K562 (cell line): ENCODE measurements around the gene SCAMP2. TPM values are rescaled to one million over a fixed set of nuclear protein-coding genes. Genes with fewer than 3 reads are reported as not detected.

ENCODE experiments used
- DACH1 ChIP-seq: fragments of 450-650 bp; IDR thresholded peaks from 2 replicates; pipeline ENCODE4 v1.6.1; 2018; ENCODE audit not compliant: partially characterized antibody
- DDX20 ChIP-seq: fragments of 450-650 bp; IDR thresholded peaks from 2 replicates; pipeline ENCODE4 v1.6.1; 2016; ENCODE audit warnings: missing genetic modification characterization, low read depth, mild to moderate bottlenecking, missing compliant biosample characterization, moderate library complexity
- ILF3 ChIP-seq: fragments of 450-650 bp; IDR thresholded peaks from 2 replicates; pipeline ENCODE4 v1.6.1; 2018; ENCODE audit warnings: antibody characterized with exemption, mild to moderate bottlenecking, moderate library complexity, borderline replicate concordance
- MYNN ChIP-seq, 2 experiments: sonication (generic); formaldehyde crosslinking in 1 of 2; IDR thresholded peaks; 2 replicates each; pipeline versions ENCODE4 v1.5.0 to v1.6.1; 2016 to 2020; ENCODE audit warnings: antibody characterized with exemption in 1 of 2, missing genetic modification reagents in 1 of 2
- NR2F6 ChIP-seq: fragments of 450-650 bp; formaldehyde crosslinking; IDR thresholded peaks from 2 replicates; pipeline ENCODE4 v1.4.0; 2020; ENCODE audit warnings: mild to moderate bottlenecking
- POLR2H ChIP-seq: IDR thresholded peaks from 2 replicates; pipeline ENCODE4 v1.6.1; 2016; ENCODE audit warnings: missing genetic modification characterization, low read depth, mild to moderate bottlenecking, control low read depth, missing compliant biosample characterization, moderate library complexity
- POLR3G ChIP-seq: IDR thresholded peaks from 2 replicates; pipeline ENCODE4 v1.6.1; 2011; ENCODE audit not compliant: insufficient read length, insufficient replicate concordance; ENCODE audit errors: extremely low read depth
- RFX5 ChIP-seq: IDR thresholded peaks from 2 replicates; pipeline ENCODE4 v1.6.1; 2011; ENCODE audit warnings: low read depth, mild to moderate bottlenecking, improper control_type of control experiment, low read length
- RNF2 ChIP-seq: sonication (generic); IDR thresholded peaks from 2 replicates; pipeline ENCODE4 v1.6.1; 2016
- SMAD4 ChIP-seq: fragments of 250-450 bp; sonication (Bioruptor Pico); conservative IDR thresholded peaks from 2 replicates; pipeline ENCODE4 v1.8.0; 2021; ENCODE audit warnings: inconsistent platforms, mild to moderate bottlenecking, moderate library complexity
- ZNF12 ChIP-seq: sonication (generic); formaldehyde crosslinking; IDR thresholded peaks from 2 replicates; pipeline ENCODE4 v1.4.0; 2020; ENCODE audit warnings: mild to moderate bottlenecking, missing genetic modification reagents
- ZNF77 ChIP-seq: fragments of 250-450 bp; sonication (Bioruptor Pico); IDR thresholded peaks from 2 replicates; pipeline ENCODE4 v1.5.0; 2020
- polyA plus RNA-seq, 8 experiments: library from polyadenylated mRNA; depleted of rRNA in 4 of 8; stranded (reverse) in 5 of 8; unstranded in 3 of 8; fragments of >200 nt; fragmentation: Nextera tagmentation in 2 of 8; fragmentation: Illumina TruSeq in 1 of 8; extraction: Ambion mirVana in 2 of 8; extraction: Trizol in 1 of 8; gene quantifications; 2 replicates each; pipeline versions ENCODE4 v1.2.1 to v1.2.3, GENCODE V29; 2011 to 2014; ENCODE audit warnings: inconsistent platforms in 1 of 8, missing spikeins in 1 of 8
- total RNA-seq, 7 experiments: library from RNA; depleted of rRNA in 6 of 7; stranded (reverse); fragments of >200 nt in 6 of 7; fragmentation: Illumina TruSeq in 2 of 7; extraction: Trizol in 2 of 7; gene quantifications; 2 replicates each; pipeline versions ENCODE4 v1.2.1 to v1.2.3, GENCODE V29; 2011 to 2021; ENCODE audit warnings: low replicate concordance in 1 of 7
- TF ChIP-seq, protein P1 (sequence below): fragments of 250-450 bp; sonication (Bioruptor Pico); IDR thresholded peaks from 2 replicates; pipeline ENCODE4 v1.5.0; 2020; ENCODE audit warnings: mild to moderate bottlenecking
- TF ChIP-seq, protein P2 (sequence below): sonication (generic); formaldehyde crosslinking; IDR thresholded peaks from 2 replicates; pipeline ENCODE4 v1.8.0; 2022; ENCODE audit warnings: missing genetic modification reagents, mild to moderate bottlenecking, moderate library complexity, borderline replicate concordance
- TF ChIP-seq, protein P3 (sequence below): fragments of 200-600 bp; sonication (generic); IDR thresholded peaks from one replicate; pipeline ENCODE4 v1.6.1; 2012; ENCODE audit warnings: mild to moderate bottlenecking, low read depth, low read length, inconsistent platforms

Gene SCAMP2
- total and polyA plus RNA-seq, 9 of the 15 experiments (the other 6 are each of a cell fraction or from before 2014, with no cell fraction given), result 5.9 to 61.1 (median 20.1) TPM

DNA sequence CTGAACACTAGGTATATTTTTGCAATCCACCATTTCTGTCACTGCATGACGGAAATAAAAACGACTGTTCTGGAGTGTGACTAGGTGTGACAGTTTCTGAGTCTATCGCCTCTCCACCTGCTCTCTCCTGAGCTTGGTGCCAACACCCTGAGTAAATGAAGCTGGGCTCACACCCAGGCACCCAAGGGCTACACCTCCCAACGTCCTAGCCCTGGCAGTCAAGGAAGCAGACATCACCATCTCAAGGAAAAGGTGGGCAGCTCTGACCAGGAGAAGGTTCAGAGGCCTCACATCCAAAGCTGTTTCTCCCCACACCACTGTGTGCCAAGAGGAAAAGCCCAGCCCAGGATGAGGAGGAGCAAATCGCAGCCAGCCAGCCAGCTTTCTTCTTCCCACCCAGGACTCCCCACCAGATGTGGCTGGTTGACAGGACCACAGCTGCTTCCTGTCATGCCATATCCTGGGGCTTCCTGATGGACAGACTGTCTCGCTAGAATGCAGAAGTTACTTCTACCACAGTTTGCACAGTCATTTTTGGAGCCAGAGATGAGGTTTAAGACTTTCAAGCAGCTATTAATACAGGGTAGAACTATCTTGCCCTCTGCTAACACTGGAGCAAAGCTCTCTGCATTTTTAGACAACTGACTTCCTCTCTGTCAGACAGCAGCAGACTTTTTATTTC lies 3.3 kb downstream of the SCAMP2 start (continued):
- TF ChIP-seq, protein P1, sequence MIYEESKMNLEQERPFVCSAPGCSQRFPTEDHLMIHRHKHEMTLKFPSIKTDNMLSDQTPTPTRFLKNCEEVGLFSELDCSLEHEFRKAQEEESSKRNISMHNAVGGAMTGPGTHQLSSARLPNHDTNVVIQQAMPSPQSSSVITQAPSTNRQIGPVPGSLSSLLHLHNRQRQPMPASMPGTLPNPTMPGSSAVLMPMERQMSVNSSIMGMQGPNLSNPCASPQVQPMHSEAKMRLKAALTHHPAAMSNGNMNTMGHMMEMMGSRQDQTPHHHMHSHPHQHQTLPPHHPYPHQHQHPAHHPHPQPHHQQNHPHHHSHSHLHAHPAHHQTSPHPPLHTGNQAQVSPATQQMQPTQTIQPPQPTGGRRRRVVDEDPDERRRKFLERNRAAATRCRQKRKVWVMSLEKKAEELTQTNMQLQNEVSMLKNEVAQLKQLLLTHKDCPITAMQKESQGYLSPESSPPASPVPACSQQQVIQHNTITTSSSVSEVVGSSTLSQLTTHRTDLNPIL (CRISPR knock-in tag), result no peak
- no peak for TF ChIP-seq ZNF12 (CRISPR knock-in tag)
- no peak for TF ChIP-seq NR2F6 (CRISPR knock-in tag)
- no peak for TF ChIP-seq ILF3
- TF ChIP-seq RNF2, result no peak
- TF ChIP-seq, protein P2, sequence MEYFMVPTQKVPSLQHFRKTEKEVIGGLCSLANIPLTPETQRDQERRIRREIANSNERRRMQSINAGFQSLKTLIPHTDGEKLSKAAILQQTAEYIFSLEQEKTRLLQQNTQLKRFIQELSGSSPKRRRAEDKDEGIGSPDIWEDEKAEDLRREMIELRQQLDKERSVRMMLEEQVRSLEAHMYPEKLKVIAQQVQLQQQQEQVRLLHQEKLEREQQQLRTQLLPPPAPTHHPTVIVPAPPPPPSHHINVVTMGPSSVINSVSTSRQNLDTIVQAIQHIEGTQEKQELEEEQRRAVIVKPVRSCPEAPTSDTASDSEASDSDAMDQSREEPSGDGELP (CRISPR knock-in tag), result peak; percentile 90
- peak; percentile 24; the same call in 1 of the 2 replicates for TF ChIP-seq MYNN (IDR thresholded peaks at IDR 0.05)
- TF ChIP-seq MYNN (CRISPR knock-in tag; IDR thresholded peaks at IDR 0.05), result no peak
- TF ChIP-seq DDX20 (tag), result no peak
- no peak for TF ChIP-seq RFX5
- no peak for TF ChIP-seq DACH1
- no peak for TF ChIP-seq POLR2H (tag)
- peak; percentile 25; the same call in 1 of the 2 replicates for TF ChIP-seq SMAD4 (CRISPR knock-in tag)
- TF ChIP-seq ZNF77 (CRISPR knock-in tag), result no peak
- TF ChIP-seq POLR3G, result no peak
- TF ChIP-seq, protein P3, sequence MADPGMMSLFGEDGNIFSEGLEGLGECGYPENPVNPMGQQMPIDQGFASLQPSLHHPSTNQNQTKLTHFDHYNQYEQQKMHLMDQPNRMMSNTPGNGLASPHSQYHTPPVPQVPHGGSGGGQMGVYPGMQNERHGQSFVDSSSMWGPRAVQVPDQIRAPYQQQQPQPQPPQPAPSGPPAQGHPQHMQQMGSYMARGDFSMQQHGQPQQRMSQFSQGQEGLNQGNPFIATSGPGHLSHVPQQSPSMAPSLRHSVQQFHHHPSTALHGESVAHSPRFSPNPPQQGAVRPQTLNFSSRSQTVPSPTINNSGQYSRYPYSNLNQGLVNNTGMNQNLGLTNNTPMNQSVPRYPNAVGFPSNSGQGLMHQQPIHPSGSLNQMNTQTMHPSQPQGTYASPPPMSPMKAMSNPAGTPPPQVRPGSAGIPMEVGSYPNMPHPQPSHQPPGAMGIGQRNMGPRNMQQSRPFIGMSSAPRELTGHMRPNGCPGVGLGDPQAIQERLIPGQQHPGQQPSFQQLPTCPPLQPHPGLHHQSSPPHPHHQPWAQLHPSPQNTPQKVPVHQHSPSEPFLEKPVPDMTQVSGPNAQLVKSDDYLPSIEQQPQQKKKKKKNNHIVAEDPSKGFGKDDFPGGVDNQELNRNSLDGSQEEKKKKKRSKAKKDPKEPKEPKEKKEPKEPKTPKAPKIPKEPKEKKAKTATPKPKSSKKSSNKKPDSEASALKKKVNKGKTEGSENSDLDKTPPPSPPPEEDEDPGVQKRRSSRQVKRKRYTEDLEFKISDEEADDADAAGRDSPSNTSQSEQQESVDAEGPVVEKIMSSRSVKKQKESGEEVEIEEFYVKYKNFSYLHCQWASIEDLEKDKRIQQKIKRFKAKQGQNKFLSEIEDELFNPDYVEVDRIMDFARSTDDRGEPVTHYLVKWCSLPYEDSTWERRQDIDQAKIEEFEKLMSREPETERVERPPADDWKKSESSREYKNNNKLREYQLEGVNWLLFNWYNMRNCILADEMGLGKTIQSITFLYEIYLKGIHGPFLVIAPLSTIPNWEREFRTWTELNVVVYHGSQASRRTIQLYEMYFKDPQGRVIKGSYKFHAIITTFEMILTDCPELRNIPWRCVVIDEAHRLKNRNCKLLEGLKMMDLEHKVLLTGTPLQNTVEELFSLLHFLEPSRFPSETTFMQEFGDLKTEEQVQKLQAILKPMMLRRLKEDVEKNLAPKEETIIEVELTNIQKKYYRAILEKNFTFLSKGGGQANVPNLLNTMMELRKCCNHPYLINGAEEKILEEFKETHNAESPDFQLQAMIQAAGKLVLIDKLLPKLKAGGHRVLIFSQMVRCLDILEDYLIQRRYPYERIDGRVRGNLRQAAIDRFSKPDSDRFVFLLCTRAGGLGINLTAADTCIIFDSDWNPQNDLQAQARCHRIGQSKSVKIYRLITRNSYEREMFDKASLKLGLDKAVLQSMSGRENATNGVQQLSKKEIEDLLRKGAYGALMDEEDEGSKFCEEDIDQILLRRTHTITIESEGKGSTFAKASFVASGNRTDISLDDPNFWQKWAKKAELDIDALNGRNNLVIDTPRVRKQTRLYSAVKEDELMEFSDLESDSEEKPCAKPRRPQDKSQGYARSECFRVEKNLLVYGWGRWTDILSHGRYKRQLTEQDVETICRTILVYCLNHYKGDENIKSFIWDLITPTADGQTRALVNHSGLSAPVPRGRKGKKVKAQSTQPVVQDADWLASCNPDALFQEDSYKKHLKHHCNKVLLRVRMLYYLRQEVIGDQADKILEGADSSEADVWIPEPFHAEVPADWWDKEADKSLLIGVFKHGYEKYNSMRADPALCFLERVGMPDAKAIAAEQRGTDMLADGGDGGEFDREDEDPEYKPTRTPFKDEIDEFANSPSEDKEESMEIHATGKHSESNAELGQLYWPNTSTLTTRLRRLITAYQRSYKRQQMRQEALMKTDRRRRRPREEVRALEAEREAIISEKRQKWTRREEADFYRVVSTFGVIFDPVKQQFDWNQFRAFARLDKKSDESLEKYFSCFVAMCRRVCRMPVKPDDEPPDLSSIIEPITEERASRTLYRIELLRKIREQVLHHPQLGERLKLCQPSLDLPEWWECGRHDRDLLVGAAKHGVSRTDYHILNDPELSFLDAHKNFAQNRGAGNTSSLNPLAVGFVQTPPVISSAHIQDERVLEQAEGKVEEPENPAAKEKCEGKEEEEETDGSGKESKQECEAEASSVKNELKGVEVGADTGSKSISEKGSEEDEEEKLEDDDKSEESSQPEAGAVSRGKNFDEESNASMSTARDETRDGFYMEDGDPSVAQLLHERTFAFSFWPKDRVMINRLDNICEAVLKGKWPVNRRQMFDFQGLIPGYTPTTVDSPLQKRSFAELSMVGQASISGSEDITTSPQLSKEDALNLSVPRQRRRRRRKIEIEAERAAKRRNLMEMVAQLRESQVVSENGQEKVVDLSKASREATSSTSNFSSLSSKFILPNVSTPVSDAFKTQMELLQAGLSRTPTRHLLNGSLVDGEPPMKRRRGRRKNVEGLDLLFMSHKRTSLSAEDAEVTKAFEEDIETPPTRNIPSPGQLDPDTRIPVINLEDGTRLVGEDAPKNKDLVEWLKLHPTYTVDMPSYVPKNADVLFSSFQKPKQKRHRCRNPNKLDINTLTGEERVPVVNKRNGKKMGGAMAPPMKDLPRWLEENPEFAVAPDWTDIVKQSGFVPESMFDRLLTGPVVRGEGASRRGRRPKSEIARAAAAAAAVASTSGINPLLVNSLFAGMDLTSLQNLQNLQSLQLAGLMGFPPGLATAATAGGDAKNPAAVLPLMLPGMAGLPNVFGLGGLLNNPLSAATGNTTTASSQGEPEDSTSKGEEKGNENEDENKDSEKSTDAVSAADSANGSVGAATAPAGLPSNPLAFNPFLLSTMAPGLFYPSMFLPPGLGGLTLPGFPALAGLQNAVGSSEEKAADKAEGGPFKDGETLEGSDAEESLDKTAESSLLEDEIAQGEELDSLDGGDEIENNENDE, result no peak
